Adrenal gland (tissue), 19 donors: ENCODE results near the gene LYG2. TPM values are rescaled to one million over a fixed set of nuclear protein-coding genes. Genes with fewer than 3 reads are reported as not detected.
"Not testable (repeated sequence)": the region's sequence is repeated elsewhere in the genome, so short reads cannot be mapped to it uniquely, and the experiment has no call there.

Source experiments
- DNase-seq, 7 donors: peaks; one replicate each; pipeline ENCODE4 v3.0.0-alpha.2; 2019 to 2020
- H3K27ac ChIP-seq, 5 donors: fragments of 200-600 bp; sonication (generic) in 4 of 5; 1 replicate in 3 of 5; 2 replicates in 2 of 5; pipeline versions ENCODE4 v1.5.1 to v1.8.0; 2016 to 2020; ENCODE audit warnings: mild to moderate bottlenecking in 1 of 5
- H3K27me3 ChIP-seq: fragments of 200-600 bp; 2 replicates; pipeline ENCODE4 v1.8.0; 2021
- H3K36me3 ChIP-seq, 2 donors: fragments of 200-600 bp; replicated peaks in 1 of 2; 1 replicate in 1 of 2; 2 replicates in 1 of 2; pipeline versions ENCODE4 v1.5.1 to v1.8.0; 2018 to 2022
- H3K4me1 ChIP-seq, 2 donors: fragments of 200-600 bp; replicated peaks in 1 of 2; 1 replicate in 1 of 2; 2 replicates in 1 of 2; pipeline versions ENCODE4 v1.5.1 to v1.8.0; 2018 to 2021
- H3K4me3 ChIP-seq, 4 donors: fragments of 200-600 bp; sonication (generic) in 3 of 4; one replicate each; pipeline ENCODE4 v1.5.1; 2016 to 2018
- H3K9me3 ChIP-seq, 3 donors: fragments of 200-600 bp; sonication (generic) in 1 of 3; replicated peaks in 1 of 3; 1 replicate in 2 of 3; 2 replicates in 1 of 3; pipeline versions ENCODE4 v1.5.1 to v1.8.0; 2016 to 2021
- POLR2A ChIP-seq, 2 donors: fragments of 450-650 bp; IDR thresholded peaks; one replicate each; pipeline ENCODE4 v1.6.1; 2017; ENCODE audit warnings: antibody characterized with exemption in 2 of 2, mild to moderate bottlenecking in 2 of 2, moderate library complexity in 1 of 2
- WGBS, 4 donors: extraction: QIAGEN DNeasy Blood & Tissue Kit in 2 of 4; methylation state at CpG; one replicate each; pipeline versions ENCODE4 v1.1.5 to v1.1.7; 2013 to 2017; 5-methylcytosine and 5-hydroxymethylcytosine counted together
- intact Hi-C, 2 donors: fragments of 100-400 bp; cut with DNase I; formaldehyde crosslinking; loops; one replicate each; pipeline versions ENCODE4 v1.14.1 to v1.15.0; 2022 to 2023
- long read RNA-seq, 10 donors: library from polyadenylated mRNA in 3 of 10; unstranded in 2 of 10; stranded (forward) in 1 of 10; transcript quantifications; one replicate each; pipeline ENCODE4 v2.0.0 and lab custom pipeline, GENCODE V29; 2021 to 2026
- polyA plus RNA-seq, 3 donors: library from polyadenylated mRNA; stranded (reverse); fragments of 200-250 nt in 2 of 3; fragments of 350-450 nt in 1 of 3; fragmentation: Illumina TruSeq in 1 of 3; extraction: RNeasy Lipid Tissue Mini Kit (QIAGEN cat#74804) in 1 of 3; gene quantifications; one replicate each; pipeline ENCODE4 v1.2.3, GENCODE V29; 2013 to 2014
- total RNA-seq, 9 donors: library from RNA; depleted of rRNA in 4 of 9; stranded (reverse); fragments of >200 nt in 4 of 9; fragments of 120-200 nt in 1 of 9; fragmentation: NEBNext Ultra II Directional in 1 of 9; extraction: Animal tissue kit (Norgen Biotek cat#: 25700) in 1 of 9; gene quantifications; one replicate each; pipeline versions ENCODE4 v1.1.0 to v1.2.4, GENCODE V29; 2013 to 2023
- TF ChIP-seq, protein P1 (sequence below), 6 experiments: fragments of 450-650 bp in 4 of 6; fragments of 200-600 bp in 2 of 6; sonication (generic) in 1 of 6; IDR thresholded peaks; 1 replicate in 5 of 6; 2 replicates in 1 of 6; pipeline versions ENCODE4 v1.5.1 to v1.8.0; 2016 to 2021; ENCODE audit warnings: antibody characterized with exemption in 6 of 6, mild to moderate bottlenecking in 2 of 6, moderate library complexity in 1 of 6
- donor health status: healthy with polysubstance abuse.
- donor health status: Bipolar disorder and iron deficiency.
- donor health status: DM: yes; HTN: yes; CAD: no.
- donor health status: DM: no; HTN: no; CAD: no.
- donor health status: DM: no; HTN: no; CAD: no.
- donor health status: DM: yes; HTN: yes; CAD: no.

LYG2 gene, protein sequence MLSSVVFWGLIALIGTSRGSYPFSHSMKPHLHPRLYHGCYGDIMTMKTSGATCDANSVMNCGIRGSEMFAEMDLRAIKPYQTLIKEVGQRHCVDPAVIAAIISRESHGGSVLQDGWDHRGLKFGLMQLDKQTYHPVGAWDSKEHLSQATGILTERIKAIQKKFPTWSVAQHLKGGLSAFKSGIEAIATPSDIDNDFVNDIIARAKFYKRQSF
- total RNA-seq (not detected), polyA plus RNA-seq (not detected)
- long read RNA-seq, donor 1: 0 reads
- long read RNA-seq, donor 2: 0 reads
- long read RNA-seq, donor 3: 0 reads
- long read RNA-seq, donor 4: 0 reads
- long read RNA-seq, donor 5: 0 reads
- long read RNA-seq, donor 6: 0 reads
- long read RNA-seq, donor 7: 0 reads
- long read RNA-seq, donor 8: 0 reads
- long read RNA-seq, donor 9: 0 reads
- long read RNA-seq, donor 10: 0 reads

DNA sequence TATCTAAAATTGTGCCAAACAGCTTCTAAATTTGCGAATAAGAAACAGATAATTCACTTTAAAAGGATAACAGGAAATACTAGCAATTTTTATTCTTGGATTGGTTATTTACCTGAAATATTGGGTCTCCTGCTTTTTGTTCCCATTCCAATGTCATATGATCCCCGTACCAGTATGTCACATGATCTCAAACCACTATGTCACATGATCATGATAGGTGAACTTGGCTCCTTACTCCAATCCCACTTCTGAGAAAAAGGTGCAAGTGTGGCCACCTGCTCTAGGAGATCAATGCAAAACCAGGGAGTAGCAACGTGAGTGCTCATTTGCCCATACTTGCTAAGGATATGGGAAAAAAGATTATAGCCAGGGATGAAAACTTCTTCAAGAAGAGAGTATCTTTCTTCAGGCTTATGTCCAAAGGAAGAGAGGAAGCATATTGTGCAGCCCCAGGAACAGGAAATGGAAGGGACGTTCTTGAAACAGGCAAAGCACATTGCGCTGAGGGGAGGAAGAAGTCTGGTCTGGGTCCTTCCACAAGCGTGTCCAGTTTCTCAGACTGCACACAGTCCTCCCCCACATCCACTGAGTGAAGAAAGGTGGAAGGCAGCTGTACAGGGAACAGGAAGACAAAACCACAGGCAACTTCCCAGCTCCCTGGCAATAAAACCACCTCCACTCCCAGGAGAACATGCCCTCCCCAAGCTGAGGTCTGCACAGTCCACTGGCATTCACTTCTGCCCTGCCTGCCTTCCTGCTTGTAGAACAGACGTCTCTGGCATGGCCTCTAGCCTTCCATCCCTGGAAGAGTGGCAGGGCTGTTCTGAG, at the start of gene LYG2:
TSS of gene LYG2 (minus strand) at position 176 of the 828 bp plus-strand sequence. CDS start 1,406 bp downstream, outside the sequence.
- DNase-seq: no peak
- 76 to 80% (median 79%) methylated on average over 6 to 7 of the region's 7 CpGs for WGBS, 4 donors
- H3K4me1 ChIP-seq: no peaks in the 10 kb centered on the region
- no peaks in the 10 kb centered on the region for H3K36me3 ChIP-seq
- no peak within 1 kb of the TSS for H3K4me3 ChIP-seq
- no peaks in the 10 kb centered on the region for H3K27me3 ChIP-seq
- no peaks in the 10 kb centered on the region for H3K9me3 ChIP-seq
- intact Hi-C loops: no loop called here
- TF ChIP-seq POLR2A (IDR thresholded peaks at IDR 0.05): no peak
- TF ChIP-seq, protein P1, sequence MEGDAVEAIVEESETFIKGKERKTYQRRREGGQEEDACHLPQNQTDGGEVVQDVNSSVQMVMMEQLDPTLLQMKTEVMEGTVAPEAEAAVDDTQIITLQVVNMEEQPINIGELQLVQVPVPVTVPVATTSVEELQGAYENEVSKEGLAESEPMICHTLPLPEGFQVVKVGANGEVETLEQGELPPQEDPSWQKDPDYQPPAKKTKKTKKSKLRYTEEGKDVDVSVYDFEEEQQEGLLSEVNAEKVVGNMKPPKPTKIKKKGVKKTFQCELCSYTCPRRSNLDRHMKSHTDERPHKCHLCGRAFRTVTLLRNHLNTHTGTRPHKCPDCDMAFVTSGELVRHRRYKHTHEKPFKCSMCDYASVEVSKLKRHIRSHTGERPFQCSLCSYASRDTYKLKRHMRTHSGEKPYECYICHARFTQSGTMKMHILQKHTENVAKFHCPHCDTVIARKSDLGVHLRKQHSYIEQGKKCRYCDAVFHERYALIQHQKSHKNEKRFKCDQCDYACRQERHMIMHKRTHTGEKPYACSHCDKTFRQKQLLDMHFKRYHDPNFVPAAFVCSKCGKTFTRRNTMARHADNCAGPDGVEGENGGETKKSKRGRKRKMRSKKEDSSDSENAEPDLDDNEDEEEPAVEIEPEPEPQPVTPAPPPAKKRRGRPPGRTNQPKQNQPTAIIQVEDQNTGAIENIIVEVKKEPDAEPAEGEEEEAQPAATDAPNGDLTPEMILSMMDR (IDR thresholded peaks at IDR 0.05): no peak
- H3K27ac ChIP-seq: no peak within 1 kb of the TSS

DNA sequence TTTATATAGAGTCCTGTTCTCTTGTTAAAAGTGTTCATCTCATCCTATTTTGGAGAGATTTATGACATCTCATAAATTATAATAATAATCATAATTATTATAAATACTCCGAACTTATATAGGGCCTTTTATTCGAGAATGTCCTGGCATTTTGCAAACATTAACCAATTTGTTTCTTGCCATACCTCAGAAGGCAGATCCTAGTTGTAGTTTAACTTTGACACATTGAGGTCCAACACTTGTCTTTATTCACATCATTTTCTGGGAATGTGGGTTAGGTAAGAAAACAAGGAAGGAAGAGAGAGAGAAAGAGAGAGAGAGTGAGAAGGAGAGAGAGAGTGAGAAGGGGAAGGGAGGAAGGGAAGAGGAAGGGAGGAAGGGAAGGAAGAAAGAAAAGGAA, 45.6 kb upstream of the LYG2 start, which contains the start of gene LYG1:
TSS of gene LYG1 (minus strand) at position 101 of the 400 bp plus-strand sequence. CDS start 5,527 bp downstream, outside the sequence.
- WGBS, 4 donors: 82 to 86% (median 84%) methylated on average over 2 of the region's 2 CpGs
- intact Hi-C loops, H3K4me1 ChIP-seq, DNase-seq, H3K4me3 ChIP-seq, H3K27me3 ChIP-seq, H3K36me3 ChIP-seq, H3K27ac ChIP-seq, H3K9me3 ChIP-seq: not testable (repeated sequence)

- intact Hi-C loops: no loop called here
- 92 to 96% (median 94%) methylated on average over 7 of the region's 7 CpGs for WGBS, 4 donors
- no peak overlapping the region for H3K27ac ChIP-seq
- no peaks in the 10 kb centered on the region for H3K27me3 ChIP-seq
- no peak for DNase-seq
- H3K4me1 ChIP-seq: no peaks in the 10 kb centered on the region
- H3K36me3 ChIP-seq: no peaks in the 10 kb centered on the region
- TF ChIP-seq, protein P1 (IDR thresholded peaks at IDR 0.05): no peak
- H3K4me3 ChIP-seq: no peak overlapping the region
- H3K9me3 ChIP-seq: no peaks in the 10 kb centered on the region
Observed at GRCh38 chr2:99299580-99299979, 44.1 kb upstream of the LYG2 start.

DNA sequence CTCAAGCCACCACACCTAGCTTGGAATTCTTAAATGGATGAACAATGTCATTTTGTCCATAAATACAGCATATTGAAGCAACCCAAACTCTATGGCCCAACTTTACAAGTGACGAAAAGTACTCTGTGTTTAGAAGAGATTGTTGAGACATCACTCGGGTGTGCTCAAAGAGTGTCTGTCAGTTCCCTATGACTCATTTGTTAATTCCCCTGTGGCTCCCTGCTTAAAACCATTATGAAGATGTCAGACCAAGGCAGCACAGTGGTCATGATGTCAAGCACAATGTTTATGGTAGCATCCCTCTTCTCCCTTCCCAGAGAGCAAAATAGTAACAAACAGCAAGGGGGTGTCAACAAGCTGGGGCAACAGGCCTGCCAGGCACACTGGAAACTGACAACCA, 42.5 kb upstream of the LYG2 start:
- H3K9me3 ChIP-seq: no peaks in the 10 kb centered on the region
- no peak for DNase-seq
- H3K36me3 ChIP-seq: no peaks in the 10 kb centered on the region
- no peaks in the 10 kb centered on the region for H3K4me1 ChIP-seq
- WGBS, 4 donors: 72 to 97% (median 90%) methylated on average over 2 of the region's 2 CpGs
- no peak overlapping the region for H3K27ac ChIP-seq
- no peak overlapping the region for H3K4me3 ChIP-seq
- no peaks in the 10 kb centered on the region for H3K27me3 ChIP-seq
- TF ChIP-seq POLR2A (IDR thresholded peaks at IDR 0.05): no peak
- TF ChIP-seq, protein P1 (IDR thresholded peaks at IDR 0.05): no peak
- intact Hi-C loops: no loop called here
